Ovary (tissue), 3 donors: ENCODE data around the gene ADCK2.

Source experiments
- EP300 ChIP-seq: sonication (generic); formaldehyde crosslinking; IDR thresholded peaks from one replicate; pipeline ENCODE4 v1.6.1; 2017; ENCODE audit warnings: antibody characterized with exemption
- TF ChIP-seq, protein P1 (sequence below), 3 donors: fragments of 450-650 bp in 2 of 3; fragments of 200-600 bp in 1 of 3; IDR thresholded peaks; one replicate each; pipeline versions ENCODE4 v1.5.1 to v1.8.0; 2016 to 2022; ENCODE audit warnings: antibody characterized with exemption in 3 of 3, mild to moderate bottlenecking in 1 of 3
- donor health status: DM: no; HTN: no; CAD: no.

DNA sequence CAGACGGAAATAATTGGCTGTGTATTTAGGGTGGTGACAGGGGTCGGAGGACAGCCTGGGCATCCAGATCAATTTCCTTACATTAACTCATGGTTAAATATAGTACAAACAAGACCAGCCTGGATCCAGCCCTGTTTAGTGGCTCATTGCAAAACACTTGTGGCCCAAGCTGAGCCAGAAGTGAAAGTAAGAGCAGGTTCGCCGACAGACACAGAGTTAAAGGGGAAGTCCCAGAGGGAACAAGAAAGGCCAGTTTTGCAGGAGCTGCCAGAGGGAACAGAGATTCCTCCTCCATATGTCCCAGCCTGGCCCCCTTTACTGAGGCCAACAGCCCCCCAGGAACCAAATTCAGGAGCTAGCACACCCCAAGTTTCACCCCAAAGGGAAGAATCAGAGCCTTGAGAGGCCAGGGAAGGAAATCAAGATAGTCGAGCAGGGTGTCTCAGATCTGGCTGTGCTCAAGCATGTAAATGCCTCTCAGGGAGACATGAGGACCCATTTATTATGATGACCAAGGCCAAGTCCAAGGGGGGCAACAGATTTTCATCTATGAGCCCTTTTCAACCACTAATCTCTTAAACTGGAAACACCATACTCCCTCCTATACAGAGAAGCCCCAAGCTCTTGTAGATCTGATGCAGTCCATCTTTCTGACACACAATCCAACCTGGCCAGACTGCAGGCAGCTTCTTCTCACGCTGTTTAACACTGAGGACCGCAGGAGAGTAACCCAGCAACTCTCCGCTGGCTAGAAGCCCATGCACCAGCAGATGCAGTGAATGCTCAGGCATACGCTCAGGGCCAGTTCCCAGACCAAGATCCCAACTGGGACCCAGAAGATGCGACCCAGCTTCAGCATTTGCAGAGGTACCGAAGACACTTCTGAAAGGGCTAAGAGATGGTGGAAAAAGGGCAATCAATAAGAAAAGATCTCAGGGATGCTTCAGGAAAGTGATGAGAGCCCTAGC is 15.9 kb upstream of the ADCK2 start:
- TF ChIP-seq, protein P1, sequence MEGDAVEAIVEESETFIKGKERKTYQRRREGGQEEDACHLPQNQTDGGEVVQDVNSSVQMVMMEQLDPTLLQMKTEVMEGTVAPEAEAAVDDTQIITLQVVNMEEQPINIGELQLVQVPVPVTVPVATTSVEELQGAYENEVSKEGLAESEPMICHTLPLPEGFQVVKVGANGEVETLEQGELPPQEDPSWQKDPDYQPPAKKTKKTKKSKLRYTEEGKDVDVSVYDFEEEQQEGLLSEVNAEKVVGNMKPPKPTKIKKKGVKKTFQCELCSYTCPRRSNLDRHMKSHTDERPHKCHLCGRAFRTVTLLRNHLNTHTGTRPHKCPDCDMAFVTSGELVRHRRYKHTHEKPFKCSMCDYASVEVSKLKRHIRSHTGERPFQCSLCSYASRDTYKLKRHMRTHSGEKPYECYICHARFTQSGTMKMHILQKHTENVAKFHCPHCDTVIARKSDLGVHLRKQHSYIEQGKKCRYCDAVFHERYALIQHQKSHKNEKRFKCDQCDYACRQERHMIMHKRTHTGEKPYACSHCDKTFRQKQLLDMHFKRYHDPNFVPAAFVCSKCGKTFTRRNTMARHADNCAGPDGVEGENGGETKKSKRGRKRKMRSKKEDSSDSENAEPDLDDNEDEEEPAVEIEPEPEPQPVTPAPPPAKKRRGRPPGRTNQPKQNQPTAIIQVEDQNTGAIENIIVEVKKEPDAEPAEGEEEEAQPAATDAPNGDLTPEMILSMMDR (IDR thresholded peaks at IDR 0.05): no peak
- no peak for TF ChIP-seq EP300
